Activated CD4-positive, alpha-beta T cell treated with anti-CD3 and anti-CD28 coated beads, Interleukin-2, amount 50 U/mL, for 16 hours (primary cell): ENCODE measurements around the gene CHDH.

Source experiments
- DNase-seq: peaks from one replicate; pipeline ENCODE4 v3.0.0-alpha.2; 2020

Gene CHDH

GRCh38 chr3:53823956-53824657, 22.1 kb downstream of the CHDH start:
- no peak for DNase-seq

GRCh38 chr3:53823026-53823955, 22.9 kb downstream of the CHDH start:
- no peak for DNase-seq

GRCh38 chr3:53822331-53822741, 23.9 kb downstream of the CHDH start:
- DNase-seq = no peak

- DNase-seq = no peak
These were observed 24.5 kb downstream of the CHDH start for GRCh38 chr3:53821631-53822121.

GRCh38 chr3:53820756-53821580, 25.3 kb downstream of the CHDH start:
- DNase-seq = no peak

- DNase-seq = no peak
These were observed 26.1 kb downstream of the CHDH start for GRCh38 chr3:53820084-53820483.

GRCh38 chr3:53819163-53819868, 26.9 kb downstream of the CHDH start:
- DNase-seq = no peak

- no peak for DNase-seq
These were observed 27.7 kb downstream of the CHDH start for GRCh38 chr3:53818221-53819162.

- no peak for DNase-seq
These were observed 28.4 kb downstream of the CHDH start for GRCh38 chr3:53817809-53818208.

- no peak for DNase-seq
These were observed 29.0 kb downstream of the CHDH start for GRCh38 chr3:53817211-53817610.

GRCh38 chr3:53816425-53816824, 29.8 kb downstream of the CHDH start:
- DNase-seq = no peak

GRCh38 chr3:53815651-53816050, 30.6 kb downstream of the CHDH start:
- no peak for DNase-seq

- no peak for DNase-seq
These were observed 31.2 kb downstream of the CHDH start for GRCh38 chr3:53815067-53815466.

- DNase-seq = no peak
These were observed 32.3 kb downstream of the CHDH start for GRCh38 chr3:53813876-53814275.

GRCh38 chr3:53813229-53813628, 33.0 kb downstream of the CHDH start:
- DNase-seq = no peak

- no peak for DNase-seq
These were observed 33.8 kb downstream of the CHDH start for GRCh38 chr3:53812434-53812833.

- DNase-seq = no peak
These were observed 34.9 kb downstream of the CHDH start for GRCh38 chr3:53811143-53811927.

- no peak for DNase-seq
These were observed 36.3 kb downstream of the CHDH start for GRCh38 chr3:53809764-53810400.

GRCh38 chr3:53809267-53809666, 37.0 kb downstream of the CHDH start:
- DNase-seq = no peak

GRCh38 chr3:53808496-53808895, 37.7 kb downstream of the CHDH start:
- DNase-seq = no peak
